ENCODE measurements around the gene HCAR2. TPM values are rescaled to one million over a fixed set of nuclear protein-coding genes. Genes with fewer than 3 reads are reported as not detected.

Gene HCAR2
- total RNA-seq (2014; rRNA removed; shearing (Covaris generic)): not detected in 2 replicates

GRCh38 chr12:122702890-122703611, at the start of gene HCAR2:
Gene HCAR2, minus strand, starts transcription at chr12:122703357. Its CDS starts 74 bp downstream, at chr12:122703283.

GRCh38 chr12:122752464-122753318, 49.5 kb upstream of the HCAR2 start, which contains the start of gene DENR:
Gene DENR, plus strand, starts transcription at chr12:122752824. Its CDS starts 878 bp downstream, at chr12:122753702.

GRCh38 chr12:122730215-122731014, 27.3 kb upstream of the HCAR2 start, which contains the start of gene HCAR1:
Gene HCAR1, minus strand, starts transcription at chr12:122730844. Its CDS starts 505 bp downstream, at chr12:122730339.

GRCh38 chr12:122716658-122717057, 13.5 kb upstream of the HCAR2 start, which contains the start of gene HCAR3:
Gene HCAR3, minus strand, starts transcription at chr12:122716811. Its CDS starts 74 bp downstream, at chr12:122716737.

Small RNA genes within 50 kb of the gene (small RNA-seq; reads per million reads assigned to genes)
- not detected for gene AC026333.2

Other genes with a start within 250 kb of the HCAR2 start
- gene ZCCHC8, start 202.4 kb downstream of the HCAR2 start, total RNA-seq (2014; rRNA removed; shearing (Covaris generic)): 28.6 and 31.3 TPM in 2 replicates
- 111 and 118 TPM in 2 replicates for gene RSRC2, start 176.4 kb downstream of the HCAR2 start, total RNA-seq (2014; rRNA removed; shearing (Covaris generic))
- 53.8 and 57.8 TPM in 2 replicates for gene KNTC1, start 176.1 kb downstream of the HCAR2 start, total RNA-seq (2014; rRNA removed; shearing (Covaris generic))
- not detected in 2 replicates for gene HCAR3, start 13.5 kb upstream of the HCAR2 start, total RNA-seq (2014; rRNA removed; shearing (Covaris generic))
- 0.11 TPM in 1 of 2 replicates, not detected in the other for gene HCAR1, start 27.5 kb upstream of the HCAR2 start, total RNA-seq (2014; rRNA removed; shearing (Covaris generic))
- 48.0 and 51.6 TPM in 2 replicates for gene DENR, start 49.5 kb upstream of the HCAR2 start, total RNA-seq (2014; rRNA removed; shearing (Covaris generic))
- 0.05 and 0.34 TPM in 2 replicates for gene CCDC62, start 71.2 kb upstream of the HCAR2 start, total RNA-seq (2014; rRNA removed; shearing (Covaris generic))
- 33.1 and 45.6 TPM in 2 replicates for gene HIP1R, start 132.1 kb upstream of the HCAR2 start, total RNA-seq (2014; rRNA removed; shearing (Covaris generic))
- 73.6 and 74.5 TPM in 2 replicates for gene VPS37B, start 192.8 kb upstream of the HCAR2 start, total RNA-seq (2014; rRNA removed; shearing (Covaris generic))

All from A375 (cell line).